Central memory CD8-positive, alpha-beta T cell (primary cell): Measurements from ENCODE around the gene AGBL4.

ENCODE experiments used
- ATAC-seq: fragments of 150-1000 bp; cut with Tn5 transposase; replicated peaks from 2 replicates; pipeline ENCODE4 v1.10.0; 2022; ENCODE audit warnings: mild to moderate bottlenecking, moderate FRiP score, moderate number of reproducible peaks; ENCODE audit not compliant: poor library complexity, severe bottlenecking; ENCODE audit errors: extremely low read depth
- DNase-seq, 2 donors: peaks; one replicate each; pipeline ENCODE4 v3.0.0; 2021; ENCODE audit warnings: low spot score in 2 of 2
- H3K27ac Mint-ChIP-seq: one replicate; pipeline ENCODE4 v1.8.0; 2022; ENCODE audit warnings: low read depth, mild to moderate bottlenecking, moderate library complexity, mixed read lengths
- H3K27me3 Mint-ChIP-seq: one replicate; pipeline ENCODE4 v1.8.0; 2022; ENCODE audit warnings: mixed read lengths
- H3K36me3 Mint-ChIP-seq: one replicate; pipeline ENCODE4 v1.8.0; 2022; ENCODE audit warnings: mild to moderate bottlenecking, moderate library complexity, mixed read lengths; ENCODE audit not compliant: insufficient read depth
- H3K4me1 Mint-ChIP-seq: one replicate; pipeline ENCODE4 v1.8.0; 2022; ENCODE audit warnings: mixed read lengths
- H3K4me3 Mint-ChIP-seq: one replicate; pipeline ENCODE4 v1.8.0; 2022; ENCODE audit warnings: mild to moderate bottlenecking, moderate library complexity, mixed read lengths
- H3K9me3 Mint-ChIP-seq: one replicate; pipeline ENCODE4 v1.8.0; 2022; ENCODE audit warnings: mixed read lengths

AGBL4 gene

GRCh38 chr1:48670234-48671020 is 1353.3 kb downstream of the AGBL4 start:
- DNase-seq (no peak), ATAC-seq (no peak)
- Mint-ChIP-seq H3K4me3 (no peak overlapping the region), H3K9me3 (no peaks in the 10 kb centered on the region), H3K36me3 (no peaks in the 10 kb centered on the region), H3K27me3 (peaks cover 33% of the 10 kb centered on the region), H3K27ac (no peak overlapping the region), H3K4me1 (no peaks in the 10 kb centered on the region)

GRCh38 chr1:48668339-48668738 is 1355.4 kb downstream of the AGBL4 start:
- Mint-ChIP-seq H3K4me3 (no peak overlapping the region), H3K27me3 (peaks cover 21% of the 10 kb centered on the region), H3K4me1 (no peaks in the 10 kb centered on the region), H3K27ac (no peak overlapping the region), H3K36me3 (no peaks in the 10 kb centered on the region), H3K9me3 (no peaks in the 10 kb centered on the region)
- ATAC-seq = no peak
- DNase-seq = no peak

GRCh38 chr1:48667782-48668181 is 1356.0 kb downstream of the AGBL4 start:
- ATAC-seq (no peak), DNase-seq (no peak)
- Mint-ChIP-seq H3K36me3 (no peaks in the 10 kb centered on the region), H3K27ac (no peak overlapping the region), H3K27me3 (peaks cover 20% of the 10 kb centered on the region), H3K4me1 (no peaks in the 10 kb centered on the region), H3K9me3 (no peaks in the 10 kb centered on the region), H3K4me3 (no peak overlapping the region)

- ATAC-seq (no peak), DNase-seq (no peak)
- Mint-ChIP-seq H3K9me3 (no peaks in the 10 kb centered on the region), H3K4me3 (no peak overlapping the region), H3K36me3 (no peaks in the 10 kb centered on the region), H3K27me3 (peaks cover 30% of the 10 kb centered on the region), H3K27ac (no peak overlapping the region), H3K4me1 (no peaks in the 10 kb centered on the region)
These were observed 1357.9 kb downstream of the AGBL4 start for GRCh38 chr1:48665708-48666407.

- no peaks in the 10 kb centered on the region for H3K36me3 Mint-ChIP-seq
- ATAC-seq (no peak), DNase-seq (no peak)
- H3K9me3 Mint-ChIP-seq = no peaks in the 10 kb centered on the region
- no peak overlapping the region for H3K27ac Mint-ChIP-seq
- H3K4me3 Mint-ChIP-seq = no peak overlapping the region
- H3K27me3 Mint-ChIP-seq = peaks cover 28% of the 10 kb centered on the region
- H3K4me1 Mint-ChIP-seq = no peaks in the 10 kb centered on the region
These were observed 1361.9 kb downstream of the AGBL4 start for GRCh38 chr1:48661726-48662463.

GRCh38 chr1:48659801-48660200 is 1364.0 kb downstream of the AGBL4 start:
- H3K36me3 Mint-ChIP-seq = no peaks in the 10 kb centered on the region
- no peak overlapping the region for H3K4me3 Mint-ChIP-seq
- no peak overlapping the region for H3K27ac Mint-ChIP-seq
- DNase-seq (no peak), ATAC-seq (no peak)
- peaks cover 41% of the 10 kb centered on the region for H3K27me3 Mint-ChIP-seq
- no peaks in the 10 kb centered on the region for H3K9me3 Mint-ChIP-seq
- no peaks in the 10 kb centered on the region for H3K4me1 Mint-ChIP-seq

- ATAC-seq (no peak), DNase-seq (no peak)
- no peak overlapping the region for H3K27ac Mint-ChIP-seq
- H3K4me1 Mint-ChIP-seq = no peaks in the 10 kb centered on the region
- peaks cover 47% of the 10 kb centered on the region for H3K27me3 Mint-ChIP-seq
- H3K4me3 Mint-ChIP-seq = no peak overlapping the region
- H3K9me3 Mint-ChIP-seq = no peaks in the 10 kb centered on the region
- H3K36me3 Mint-ChIP-seq = no peaks in the 10 kb centered on the region
These were observed 1366.3 kb downstream of the AGBL4 start for GRCh38 chr1:48657413-48657812.

- peaks cover 35% of the 10 kb centered on the region for H3K27me3 Mint-ChIP-seq
- ATAC-seq (no peak), DNase-seq (no peak)
- no peak overlapping the region for H3K27ac Mint-ChIP-seq
- H3K36me3 Mint-ChIP-seq = no peaks in the 10 kb centered on the region
- no peak overlapping the region for H3K4me3 Mint-ChIP-seq
- H3K9me3 Mint-ChIP-seq = no peaks in the 10 kb centered on the region
- H3K4me1 Mint-ChIP-seq = no peaks in the 10 kb centered on the region
These were observed 1369.0 kb downstream of the AGBL4 start for GRCh38 chr1:48654606-48655210.

- Mint-ChIP-seq H3K9me3 (no peaks in the 10 kb centered on the region), H3K27me3 (peaks cover 35% of the 10 kb centered on the region), H3K4me1 (no peaks in the 10 kb centered on the region), H3K36me3 (no peaks in the 10 kb centered on the region), H3K4me3 (no peak overlapping the region), H3K27ac (no peak overlapping the region)
- ATAC-seq (no peak), DNase-seq (no peak)
These were observed 1371.4 kb downstream of the AGBL4 start for GRCh38 chr1:48652334-48652733.

- no peak for DNase-seq
- Mint-ChIP-seq H3K4me3 (no peak overlapping the region), H3K27me3 (peaks cover 32% of the 10 kb centered on the region), H3K27ac (no peak overlapping the region), H3K4me1 (no peaks in the 10 kb centered on the region), H3K9me3 (no peaks in the 10 kb centered on the region), H3K36me3 (no peaks in the 10 kb centered on the region)
- no peak for ATAC-seq
These were observed 1373.9 kb downstream of the AGBL4 start for GRCh38 chr1:48649880-48650279.

- DNase-seq (no peak), ATAC-seq (no peak)
- Mint-ChIP-seq H3K9me3 (no peaks in the 10 kb centered on the region), H3K36me3 (no peaks in the 10 kb centered on the region), H3K27ac (no peak overlapping the region), H3K27me3 (peaks cover 32% of the 10 kb centered on the region), H3K4me1 (no peaks in the 10 kb centered on the region), H3K4me3 (no peak overlapping the region)
These were observed 1377.9 kb downstream of the AGBL4 start for GRCh38 chr1:48645883-48646282.

GRCh38 chr1:48644905-48645605 is 1378.7 kb downstream of the AGBL4 start:
- H3K27me3 Mint-ChIP-seq = peaks cover 40% of the 10 kb centered on the region
- DNase-seq = no peak
- no peak overlapping the region for H3K4me3 Mint-ChIP-seq
- ATAC-seq = no peak
- no peaks in the 10 kb centered on the region for H3K4me1 Mint-ChIP-seq
- H3K27ac Mint-ChIP-seq = no peak overlapping the region
- H3K36me3 Mint-ChIP-seq = no peaks in the 10 kb centered on the region
- no peaks in the 10 kb centered on the region for H3K9me3 Mint-ChIP-seq
